Activated CD4-positive, alpha-beta memory T cell treated with anti-CD3 and anti-CD28 coated beads, Interleukin-2, amount 10 ng/mL, durations not matched to agents 7 days and 5 days (primary cell): Measurements from ENCODE around the gene UBL5. TPM values are rescaled to one million over a fixed set of nuclear protein-coding genes. Genes with fewer than 3 reads are reported as not detected.

Source experiments
- CTCF ChIA-PET: fragments of 350-600 bp; sonication (Branson Sonifier 250); formaldehyde crosslinking; loops from one replicate; lab custom pipeline; 2021; ENCODE audit warnings: antibody characterized with exemption, inconsistent platforms; lab: Charles Lee
- POLR2A ChIA-PET: fragments of 350-600 bp; sonication (Branson Sonifier 250); formaldehyde crosslinking; loops from one replicate; lab custom pipeline; 2021; ENCODE audit warnings: antibody characterized with exemption; lab: Charles Lee
- DNase-seq: peaks from one replicate; pipeline ENCODE4 v3.0.0-alpha.2; 2020
- H3K27ac Mint-ChIP-seq: one replicate; pipeline ENCODE4 v1.8.0; 2021; ENCODE audit warnings: mild to moderate bottlenecking, mixed read lengths
- H3K27me3 Mint-ChIP-seq: one replicate; pipeline ENCODE4 v1.8.0; 2021; ENCODE audit warnings: mixed read lengths
- H3K36me3 Mint-ChIP-seq: one replicate; pipeline ENCODE4 v1.8.0; 2021; ENCODE audit warnings: low read depth, mixed read lengths
- H3K4me1 Mint-ChIP-seq: one replicate; pipeline ENCODE4 v1.8.0; 2021; ENCODE audit warnings: mixed read lengths
- H3K4me3 Mint-ChIP-seq: one replicate; pipeline ENCODE4 v1.8.0; 2021; ENCODE audit warnings: mild to moderate bottlenecking, mixed read lengths
- H3K9me3 Mint-ChIP-seq: one replicate; pipeline ENCODE4 v1.8.0; 2021; ENCODE audit warnings: mixed read lengths
- total RNA-seq, 2 experiments: library from RNA; stranded (reverse); gene quantifications; one replicate each; pipeline ENCODE4 v1.2.3, GENCODE V29; 2021

UBL5 gene
- total RNA-seq, 2 experiments from 2014 or later: 339 to 372 TPM

DNA sequence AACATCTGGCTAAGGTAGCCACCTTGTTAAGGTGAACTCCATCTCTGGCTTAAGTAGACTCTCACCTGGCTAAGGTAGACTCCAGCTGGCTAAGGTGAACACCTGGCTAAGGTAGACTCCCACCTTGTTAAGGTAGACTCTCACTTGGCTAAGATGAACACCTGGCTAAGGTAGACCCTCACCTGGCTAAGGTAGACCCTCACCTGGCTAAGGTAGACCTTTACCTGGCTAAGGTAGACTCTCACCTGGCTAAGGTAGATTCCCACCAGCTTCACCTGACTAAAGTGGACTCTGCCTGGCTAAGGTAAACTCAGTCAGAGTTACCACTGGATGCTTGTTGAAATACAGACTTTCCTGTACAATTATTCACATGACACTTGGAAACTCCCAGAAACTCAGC is 31.0 kb downstream of the UBL5 start:
- no peak for DNase-seq
- ChIA-PET POLR2A (interaction anchor here (2.5 to 3.5 kb wide), 3 partner anchors 8 to 30 kb away, joined by 10 to 22 read pairs (median 18); partner anchors contain the start of genes PIN1 and UBL5), CTCF (no interaction called here)
- no peaks in the 10 kb centered on the region for H3K9me3 Mint-ChIP-seq
- H3K27ac Mint-ChIP-seq: peak overlapping the region; percentile 95
- H3K36me3 Mint-ChIP-seq: peaks cover 8% of the 10 kb centered on the region
- no peak overlapping the region for H3K4me3 Mint-ChIP-seq
- no peaks in the 10 kb centered on the region for H3K27me3 Mint-ChIP-seq
- peaks cover 71% of the 10 kb centered on the region for H3K4me1 Mint-ChIP-seq

DNA sequence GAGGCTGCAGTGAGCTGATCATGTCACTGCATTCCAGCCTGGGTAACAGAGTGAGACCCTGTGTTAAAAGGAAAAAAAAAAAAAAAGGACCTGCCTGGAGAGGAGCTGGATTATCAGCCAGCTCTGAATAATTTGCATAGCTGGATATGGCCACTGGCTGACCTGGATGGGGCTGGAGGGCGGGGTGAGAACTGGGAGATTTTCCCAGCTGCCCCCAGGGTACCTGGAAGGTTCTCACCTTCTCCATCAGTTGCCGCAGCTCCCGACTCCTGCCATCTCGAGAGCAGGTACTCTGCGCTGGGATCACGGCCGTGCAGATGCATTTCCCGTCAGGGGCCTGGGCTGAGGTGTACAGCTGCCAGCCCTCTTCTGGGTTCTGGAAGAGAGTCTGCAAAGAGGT is 32.7 kb downstream of the UBL5 start:
- peaks cover 78% of the 10 kb centered on the region for H3K4me1 Mint-ChIP-seq
- H3K27ac Mint-ChIP-seq: no peak overlapping the region
- H3K9me3 Mint-ChIP-seq: no peaks in the 10 kb centered on the region
- H3K36me3 Mint-ChIP-seq: peaks cover 6% of the 10 kb centered on the region
- ChIA-PET CTCF (no interaction called here), POLR2A (interaction anchor here (1.0 kb wide), 1 partner anchor 9 kb away, joined by 3 read pairs; no protein-coding TSS in a partner anchor)
- no peak for DNase-seq
- H3K4me3 Mint-ChIP-seq: no peak overlapping the region
- no peaks in the 10 kb centered on the region for H3K27me3 Mint-ChIP-seq

DNA sequence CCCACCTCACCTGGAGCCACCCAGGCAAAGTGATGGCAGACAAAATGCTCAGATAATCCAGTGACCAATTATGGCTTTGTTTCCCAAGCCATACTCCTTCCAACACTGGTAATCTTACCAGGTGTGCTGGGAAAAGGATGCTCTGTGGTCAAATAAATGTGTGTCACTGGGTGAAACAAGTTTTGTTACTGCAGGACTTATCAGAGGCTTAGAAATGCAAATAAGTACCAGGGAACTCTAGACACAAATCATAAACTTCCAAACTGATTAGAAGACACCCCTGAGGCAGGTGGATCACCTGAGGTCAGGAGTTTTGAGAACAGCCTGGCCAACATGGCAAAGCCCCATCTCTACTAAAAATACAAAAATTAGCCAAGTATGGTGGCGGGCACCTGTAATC is 33.8 kb downstream of the UBL5 start:
- Mint-ChIP-seq H3K4me1 (peaks cover 86% of the 10 kb centered on the region), H3K27me3 (no peaks in the 10 kb centered on the region), H3K27ac (no peak overlapping the region), H3K36me3 (peaks cover 6% of the 10 kb centered on the region), H3K4me3 (no peak overlapping the region), H3K9me3 (no peaks in the 10 kb centered on the region)
- CTCF ChIA-PET: no interaction called here
- POLR2A ChIA-PET: no interaction called here
- DNase-seq: no peak

DNA sequence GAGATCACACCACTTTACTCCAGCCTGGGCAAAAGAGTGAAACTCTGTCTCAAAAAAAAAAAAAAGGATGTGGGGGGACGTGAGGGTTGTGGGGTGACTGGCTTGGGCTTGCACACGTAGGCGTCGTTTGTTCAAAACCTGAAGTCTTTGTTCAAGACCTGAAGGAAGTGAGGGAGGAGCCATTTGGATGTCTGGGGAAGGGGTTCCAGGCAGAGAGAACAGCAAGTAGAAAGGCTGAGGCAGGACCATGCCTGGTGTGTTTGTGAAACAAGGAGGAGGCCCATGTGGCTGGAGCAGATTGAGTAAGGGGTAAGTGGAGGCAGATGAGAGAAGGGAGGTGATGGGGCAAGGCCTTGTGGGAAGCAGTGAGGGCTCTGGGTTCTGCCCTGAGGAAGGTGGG is 35.2 kb downstream of the UBL5 start:
- H3K4me1 Mint-ChIP-seq: peaks cover 76% of the 10 kb centered on the region
- H3K27ac Mint-ChIP-seq: peak overlapping the region; percentile 86
- POLR2A ChIA-PET: interaction anchor here (0.7 to 1.7 kb wide), 3 partner anchors 28 to 38 kb away, joined by 3 to 5 read pairs (median 3); partner anchors contain the start of genes PIN1 and UBL5
- CTCF ChIA-PET: interaction anchor here (0.7 kb wide), 1 partner anchor 165 kb away, joined by 3 read pairs; no protein-coding TSS in a partner anchor
- no peaks in the 10 kb centered on the region for H3K9me3 Mint-ChIP-seq
- DNase-seq: peak; percentile 32
- H3K4me3 Mint-ChIP-seq: peak overlapping the region; percentile 75
- peaks cover 4% of the 10 kb centered on the region for H3K36me3 Mint-ChIP-seq
- no peaks in the 10 kb centered on the region for H3K27me3 Mint-ChIP-seq

DNA sequence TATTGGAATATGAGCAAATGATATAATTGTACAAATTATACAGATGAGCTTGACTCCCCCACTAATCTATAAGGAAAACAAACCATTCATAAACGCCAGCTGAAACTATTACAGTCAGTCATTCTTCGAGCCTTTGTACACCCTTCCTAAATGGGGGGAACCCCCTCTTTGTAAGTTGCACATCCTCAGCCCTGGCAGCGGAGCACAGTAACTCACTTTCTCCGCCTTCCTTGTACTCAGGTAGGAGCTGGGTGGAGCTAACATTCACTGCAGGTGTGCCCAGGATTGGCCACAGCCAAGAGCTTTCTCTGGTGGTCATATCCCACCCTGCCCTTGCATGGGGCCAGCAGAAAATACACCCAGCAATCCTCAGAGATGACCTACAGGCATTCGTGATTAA is 36.0 kb downstream of the UBL5 start:
- Mint-ChIP-seq H3K27ac (no peak overlapping the region), H3K36me3 (peaks cover 4% of the 10 kb centered on the region), H3K4me3 (peak overlapping the region; percentile 75), H3K27me3 (no peaks in the 10 kb centered on the region), H3K9me3 (no peaks in the 10 kb centered on the region), H3K4me1 (peaks cover 68% of the 10 kb centered on the region)
- CTCF ChIA-PET: no interaction called here
- no peak for DNase-seq
- POLR2A ChIA-PET: interaction anchor here (1.0 to 1.7 kb wide), 4 partner anchors 12 to 36 kb away, joined by 3 to 5 read pairs (median 3); partner anchors contain the start of genes PIN1 and UBL5

DNA sequence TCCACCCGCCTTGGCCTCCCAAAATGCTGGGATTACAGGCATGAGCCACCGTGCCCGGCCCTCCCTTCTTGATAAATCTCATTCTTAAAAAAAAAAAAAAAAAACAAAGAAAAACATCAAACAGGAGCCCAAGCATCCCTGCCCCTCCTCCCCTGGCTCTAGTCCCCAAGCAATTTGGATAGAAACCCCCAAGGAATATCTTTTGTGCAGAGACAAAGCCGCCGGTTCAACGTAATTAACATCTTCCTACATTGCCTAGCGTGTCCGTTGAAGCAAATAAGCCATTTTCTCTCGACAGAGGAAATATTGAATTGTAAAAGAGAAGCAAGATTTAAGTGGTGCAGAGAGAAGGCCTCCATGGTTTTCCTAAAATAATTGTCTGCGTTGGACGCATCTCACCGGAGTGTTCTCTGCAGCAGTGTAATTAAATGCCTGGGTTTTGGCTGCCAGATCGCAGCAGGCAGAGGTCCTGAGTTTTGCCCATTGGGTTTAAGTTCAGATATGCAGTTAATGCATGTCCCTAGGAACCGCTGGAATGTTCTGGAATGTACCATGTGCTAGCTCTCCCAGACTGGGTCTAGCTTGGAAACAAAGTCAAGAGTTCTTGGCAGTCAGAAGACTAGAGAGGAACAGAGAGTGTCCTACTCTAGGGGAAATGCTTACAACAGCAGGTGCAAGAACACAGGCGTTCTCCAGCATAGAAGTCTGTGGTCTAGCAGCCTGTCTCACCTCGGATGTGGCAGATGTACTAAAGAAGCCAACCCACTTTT is 38.2 kb downstream of the UBL5 start:
- ChIA-PET CTCF (interaction anchor here (0.7 kb wide), 1 partner anchor 1597 kb away, joined by 3 read pairs; no protein-coding TSS in a partner anchor), POLR2A (interaction anchor here (2.7 kb wide), 1 partner anchor 8 kb away, joined by 10 read pairs; no protein-coding TSS in a partner anchor)
- H3K27me3 Mint-ChIP-seq: no peaks in the 10 kb centered on the region
- peaks cover 4% of the 10 kb centered on the region for H3K36me3 Mint-ChIP-seq
- no peaks in the 10 kb centered on the region for H3K9me3 Mint-ChIP-seq
- peak overlapping the region; percentile 77 for H3K27ac Mint-ChIP-seq
- H3K4me3 Mint-ChIP-seq: no peak overlapping the region
- peaks cover 48% of the 10 kb centered on the region for H3K4me1 Mint-ChIP-seq
- peak; percentile 65 for DNase-seq

DNA sequence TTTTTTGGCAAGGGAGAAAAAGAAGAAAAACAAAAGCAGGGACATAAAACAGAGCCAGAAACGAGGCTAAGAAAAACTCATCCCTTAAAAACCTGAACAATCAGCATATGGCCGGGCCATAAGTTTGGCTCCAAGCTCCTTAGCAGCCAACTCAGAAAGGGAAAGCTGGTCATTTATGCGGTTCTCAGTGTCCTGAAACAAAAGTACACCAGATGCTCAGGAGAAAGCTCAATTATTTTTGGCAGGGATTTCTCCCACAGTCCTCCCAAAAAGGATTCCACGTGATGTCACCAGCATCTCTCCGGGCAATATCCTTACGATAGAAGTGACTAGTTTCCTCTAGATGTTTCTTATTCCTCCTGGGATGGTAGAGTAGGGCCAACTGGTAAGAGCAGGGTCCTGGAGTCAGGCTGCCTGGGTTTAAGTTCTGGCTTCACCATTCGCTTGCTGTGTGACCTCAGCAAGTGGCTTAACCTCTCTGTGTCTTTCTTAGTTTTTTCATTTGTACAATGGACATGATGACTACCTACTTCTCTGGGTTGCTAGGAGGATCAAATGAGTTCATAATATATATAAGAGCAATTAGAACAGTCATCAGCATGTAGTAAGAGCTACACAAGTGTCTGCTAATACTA is 41.4 kb downstream of the UBL5 start:
- H3K36me3 Mint-ChIP-seq: no peaks in the 10 kb centered on the region
- no peak overlapping the region for H3K4me3 Mint-ChIP-seq
- H3K4me1 Mint-ChIP-seq: peaks cover 18% of the 10 kb centered on the region
- no peaks in the 10 kb centered on the region for H3K9me3 Mint-ChIP-seq
- no peaks in the 10 kb centered on the region for H3K27me3 Mint-ChIP-seq
- POLR2A ChIA-PET: no interaction called here
- CTCF ChIA-PET: interaction anchor here (0.7 kb wide), 1 partner anchor 117 kb away, joined by 4 read pairs; no protein-coding TSS in a partner anchor
- no peak for DNase-seq
- H3K27ac Mint-ChIP-seq: no peak overlapping the region

DNA sequence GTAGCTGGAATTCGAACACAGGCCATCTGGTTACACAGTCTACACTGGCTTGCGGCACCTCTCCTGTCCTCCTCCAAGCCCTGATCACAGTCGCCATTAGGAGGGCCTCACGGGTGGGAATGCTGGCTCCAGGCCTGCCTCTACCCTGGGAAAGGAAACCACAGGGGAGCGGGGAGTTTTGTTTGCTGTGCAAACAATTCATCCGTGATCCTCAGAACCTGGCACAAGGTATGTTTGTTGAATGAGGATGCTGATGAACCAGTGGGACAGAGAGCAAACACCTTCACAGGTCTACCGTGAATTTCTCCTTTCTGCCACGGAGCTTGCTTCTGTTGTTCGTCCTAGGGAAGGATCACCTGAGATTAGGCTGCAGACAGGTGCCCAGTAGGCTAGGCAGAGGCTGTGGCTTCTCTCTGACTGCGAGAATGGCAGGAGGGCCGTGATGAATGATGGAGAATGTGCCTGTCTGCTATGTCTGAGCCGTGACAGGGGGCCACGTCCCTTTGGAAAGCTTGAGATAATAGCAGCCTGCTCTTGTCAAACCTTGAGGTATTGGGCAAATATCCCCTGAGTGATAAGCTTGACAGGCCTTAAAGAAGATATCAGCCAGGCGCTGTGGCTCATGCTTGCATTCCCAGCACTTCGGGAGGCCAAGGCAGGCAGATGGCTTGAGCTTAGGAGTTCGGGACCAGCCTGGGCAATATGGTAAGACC is 44.1 kb downstream of the UBL5 start:
- Mint-ChIP-seq H3K4me1 (peaks cover 2% of the 10 kb centered on the region), H3K36me3 (no peaks in the 10 kb centered on the region), H3K27me3 (no peaks in the 10 kb centered on the region), H3K27ac (no peak overlapping the region), H3K9me3 (no peaks in the 10 kb centered on the region), H3K4me3 (no peak overlapping the region)
- no peak for DNase-seq
- ChIA-PET POLR2A (no interaction called here), CTCF (no interaction called here)

DNA sequence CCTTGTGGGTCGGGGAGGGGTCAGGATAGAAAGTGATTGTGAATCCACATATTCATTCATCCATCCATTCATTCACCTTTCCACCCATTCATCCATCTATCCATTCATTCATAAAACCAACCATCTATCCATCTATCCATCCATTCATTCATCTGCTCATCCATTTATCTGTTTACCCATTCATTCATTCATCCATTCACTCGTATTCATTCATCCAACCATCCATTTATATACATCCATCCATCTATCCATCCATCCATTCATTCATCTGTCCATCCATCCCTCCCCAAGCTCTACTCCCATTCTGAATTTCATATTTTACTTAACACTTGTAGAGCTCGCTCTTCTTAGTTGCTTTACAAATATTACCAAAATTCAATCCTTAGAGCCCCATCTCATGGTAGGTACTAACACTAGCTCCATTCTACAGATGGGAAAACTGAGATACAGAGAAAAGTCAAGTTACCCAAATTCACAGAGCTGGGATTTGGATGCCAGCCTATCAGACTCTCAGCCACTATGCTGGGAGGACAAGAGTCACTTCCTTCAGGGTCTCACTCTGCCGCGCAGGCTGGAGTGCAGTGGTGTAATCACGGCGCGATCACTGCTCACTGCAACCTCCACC is 45.0 kb downstream of the UBL5 start:
- no peak for DNase-seq
- no peaks in the 10 kb centered on the region for H3K36me3 Mint-ChIP-seq
- H3K4me1 Mint-ChIP-seq: no peaks in the 10 kb centered on the region
- H3K9me3 Mint-ChIP-seq: no peaks in the 10 kb centered on the region
- no peaks in the 10 kb centered on the region for H3K27me3 Mint-ChIP-seq
- ChIA-PET CTCF (no interaction called here), POLR2A (interaction anchor here (1.0 kb wide), 1 partner anchor 15 kb away, joined by 4 read pairs; no protein-coding TSS in a partner anchor)
- H3K27ac Mint-ChIP-seq: no peak overlapping the region
- H3K4me3 Mint-ChIP-seq: no peak overlapping the region

DNA sequence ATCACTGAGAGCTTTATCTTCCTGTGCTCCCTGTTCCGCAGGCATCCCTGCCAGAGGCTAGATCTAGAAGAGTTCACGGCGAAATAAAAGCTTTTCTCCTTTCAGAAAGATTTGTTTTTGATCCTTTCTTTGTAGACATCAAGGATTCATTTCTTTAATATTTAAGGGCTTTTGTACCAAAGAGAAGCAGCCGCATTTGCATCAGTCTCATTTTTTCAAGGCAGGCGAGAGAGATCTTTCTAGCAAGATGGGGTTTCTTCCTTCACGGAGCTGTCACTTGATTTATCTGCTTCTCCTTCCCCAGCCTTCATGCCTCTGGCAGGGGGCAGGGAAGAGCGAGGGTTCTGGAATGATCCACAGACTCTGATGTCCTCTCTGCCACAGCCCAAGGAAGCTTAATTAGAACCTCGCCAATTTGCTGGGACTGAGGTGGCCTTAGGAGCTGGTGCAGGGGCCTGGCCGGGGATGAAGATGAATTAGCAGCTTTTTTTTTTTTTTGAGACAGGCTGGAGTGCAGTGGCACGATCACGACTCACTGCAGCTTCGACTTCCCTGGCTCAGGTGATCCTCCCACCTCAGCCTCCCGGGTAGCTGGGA is 47.4 kb downstream of the UBL5 start:
- H3K9me3 Mint-ChIP-seq: no peaks in the 10 kb centered on the region
- no peak overlapping the region for H3K4me3 Mint-ChIP-seq
- no peak overlapping the region for H3K27ac Mint-ChIP-seq
- H3K36me3 Mint-ChIP-seq: no peaks in the 10 kb centered on the region
- no peaks in the 10 kb centered on the region for H3K4me1 Mint-ChIP-seq
- no peaks in the 10 kb centered on the region for H3K27me3 Mint-ChIP-seq
- ChIA-PET CTCF (interaction anchor here (0.6 to 0.7 kb wide), 2 partner anchors 15 to 1288 kb away, joined by 3 to 4 read pairs; no protein-coding TSS in a partner anchor), POLR2A (no interaction called here)
- DNase-seq: no peak

DNA sequence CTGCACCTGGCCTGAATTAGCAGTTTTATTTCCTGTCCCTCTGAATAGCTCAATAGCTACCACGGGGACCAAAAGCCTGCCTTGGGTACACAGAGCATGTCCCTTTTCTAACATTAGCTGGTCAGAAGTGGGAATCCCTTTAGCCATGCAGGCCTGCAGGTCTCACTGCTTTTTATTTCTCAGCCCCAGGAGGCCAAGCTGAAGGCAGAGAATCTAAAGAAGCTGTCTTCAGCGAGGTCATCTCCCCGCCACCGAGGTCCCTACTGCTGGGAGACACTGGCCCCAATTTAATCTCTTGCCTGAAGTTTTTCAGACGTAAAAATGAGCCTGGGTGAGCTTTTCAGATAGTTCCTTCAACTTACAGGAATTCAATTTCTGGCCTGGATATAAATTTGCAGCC is 48.1 kb downstream of the UBL5 start:
- H3K36me3 Mint-ChIP-seq: no peaks in the 10 kb centered on the region
- POLR2A ChIA-PET: interaction anchor here (0.8 kb wide), 1 partner anchor 12 kb away, joined by 3 read pairs; no protein-coding TSS in a partner anchor
- H3K27ac Mint-ChIP-seq: no peak overlapping the region
- DNase-seq: no peak
- H3K27me3 Mint-ChIP-seq: no peaks in the 10 kb centered on the region
- CTCF ChIA-PET: no interaction called here
- H3K9me3 Mint-ChIP-seq: no peaks in the 10 kb centered on the region
- no peak overlapping the region for H3K4me3 Mint-ChIP-seq
- no peaks in the 10 kb centered on the region for H3K4me1 Mint-ChIP-seq
